Keratinocyte (primary cell): ENCODE data around the gene TREM2. TPM values are rescaled to one million over a fixed set of nuclear protein-coding genes. Genes with fewer than 3 reads are reported as not detected.

Source experiments
- DNase-seq: peaks from one replicate; pipeline ENCODE4 v3.0.0-alpha.2; 2011; ENCODE audit warnings: low read depth, missing footprints, low spot score
- FAIRE-seq: peaks from 2 replicates; lab custom pipeline; 2011; peaks lifted over from hg19 to GRCh38; lab: Jason Lieb, UNC
- H2AFZ ChIP-seq: 2 replicates; pipeline ENCODE4 v1.6.0; 2012; ENCODE audit warnings: low read length, control low read depth, inconsistent platforms; ENCODE audit not compliant: control insufficient read depth
- H3K27ac ChIP-seq: 2 replicates; pipeline ENCODE4 v1.5.1; 2011; ENCODE audit warnings: low read length; ENCODE audit not compliant: control insufficient read depth, insufficient read depth
- H3K27me3 ChIP-seq: 3 replicates; pipeline ENCODE4 v1.6.0; 2011; ENCODE audit warnings: low read length; ENCODE audit not compliant: control insufficient read depth, insufficient read depth; ENCODE audit errors: extremely low read depth
- H3K36me3 ChIP-seq, 2 experiments: 2 replicates in 1 of 2; 3 replicates in 1 of 2; pipeline ENCODE4 v1.5.1; 2011; ENCODE audit warnings: low read length in 2 of 2, mild to moderate bottlenecking in 1 of 2; ENCODE audit not compliant: control insufficient read depth in 2 of 2, insufficient read depth in 2 of 2; ENCODE audit errors: extremely low read depth in 1 of 2
- H3K4me1 ChIP-seq: 3 replicates; pipeline ENCODE4 v1.5.1; 2011; ENCODE audit warnings: low read length; ENCODE audit not compliant: control insufficient read depth, insufficient read depth; ENCODE audit errors: extremely low read depth
- H3K4me2 ChIP-seq: 3 replicates; pipeline ENCODE4 v1.6.0; 2011; ENCODE audit warnings: low read depth, low read length; ENCODE audit not compliant: control insufficient read depth, insufficient read depth; ENCODE audit errors: extremely low read depth
- H3K4me3 ChIP-seq, 3 experiments: fragments of 200-600 bp in 1 of 3; sonication (generic) in 1 of 3; 2 replicates in 2 of 3; 3 replicates in 1 of 3; pipeline ENCODE4 v1.5.1; 2011 to 2016; ENCODE audit warnings: low read length in 3 of 3, mild to moderate bottlenecking in 3 of 3, control low read depth in 2 of 3, inconsistent platforms in 1 of 3, low read depth in 1 of 3, mixed read lengths in 1 of 3, mixed run types in 1 of 3, moderate library complexity in 1 of 3; ENCODE audit not compliant: control insufficient read depth in 2 of 3, insufficient read depth in 2 of 3; ENCODE audit errors: extremely low read depth in 1 of 3
- H3K79me2 ChIP-seq: 2 replicates; pipeline ENCODE4 v1.6.0; 2012; ENCODE audit warnings: low read length; ENCODE audit not compliant: control insufficient read depth, insufficient read depth
- H3K9ac ChIP-seq: 3 replicates; pipeline ENCODE4 v1.6.0; 2011; ENCODE audit warnings: low read length; ENCODE audit not compliant: control insufficient read depth, insufficient read depth; ENCODE audit errors: extremely low read depth
- H3K9me1 ChIP-seq: 3 replicates; pipeline ENCODE4 v1.6.0; 2011; ENCODE audit warnings: low read length; ENCODE audit not compliant: control insufficient read depth, insufficient read depth; ENCODE audit errors: extremely low read depth
- H3K9me3 ChIP-seq: 2 replicates; pipeline ENCODE4 v1.5.1; 2012; ENCODE audit warnings: low read depth, low read length; ENCODE audit not compliant: control insufficient read depth
- H4K20me1 ChIP-seq: 3 replicates; pipeline ENCODE4 v1.6.0; 2011; ENCODE audit warnings: low read length; ENCODE audit not compliant: control insufficient read depth, insufficient read depth; ENCODE audit errors: extremely low read depth
- EZH2 ChIP-seq: IDR thresholded peaks from one replicate; pipeline ENCODE4 v1.6.1; 2012; ENCODE audit warnings: inconsistent platforms, mild to moderate bottlenecking, low read length, moderate library complexity
- dilution Hi-C: fragments of 300-500 bp; cut with MboI; formaldehyde crosslinking; loops from one replicate; pipeline ENCODE4 v1.7.0; 2020; ENCODE audit warnings: low sequenced_read_pairs; ENCODE audit not compliant: extremely low pct_ligation_motif_present
- polyA plus RNA-seq, 5 experiments: library from polyadenylated mRNA; depleted of rRNA in 3 of 5; stranded (reverse) in 3 of 5; stranded (forward) in 1 of 5; unstranded in 1 of 5; fragments of >200 nt; gene quantifications; 1 replicate in 1 of 5; 2 replicates in 3 of 5; 3 replicates in 1 of 5; pipeline versions ENCODE4 v1.2.1 to v1.2.3, GENCODE V29; 2011 to 2012; ENCODE audit warnings: missing spikeins in 2 of 5, low read depth in 1 of 5, low replicate concordance in 1 of 5
- TF ChIP-seq, protein P1 (sequence below), 3 experiments: IDR thresholded peaks in 1 of 3; conservative IDR thresholded peaks in 1 of 3; optimal IDR thresholded peaks in 1 of 3; 2 replicates in 2 of 3; 3 replicates in 1 of 3; pipeline versions ENCODE3 to v1.5.1; 2011; ENCODE audit warnings: low read length in 3 of 3, mild to moderate bottlenecking in 3 of 3, moderate library complexity in 2 of 3, control low read depth in 1 of 3, inconsistent platforms in 1 of 3; ENCODE audit not compliant: insufficient read depth in 2 of 3; ENCODE audit errors: extremely low read depth in 1 of 3

Gene TREM2
- polyA plus RNA-seq, 1 donor (not counting 4 experiments of a cell fraction or from before 2014, with no cell fraction given): 4.0 TPM

- Histone ChIP-seq H3K9me1 (no peaks in the 10 kb centered on the region), H3K9me3 (no peaks in the 10 kb centered on the region), H3K27me3 (no peaks in the 10 kb centered on the region), H3K27ac (no peak overlapping the region), H2AFZ (no peak overlapping the region), H3K36me3 (no peaks in the 10 kb centered on the region), H3K79me2 (no peaks in the 10 kb centered on the region), H3K4me2 (no peak overlapping the region), H3K9ac (no peak overlapping the region), H4K20me1 (no peaks in the 10 kb centered on the region), H3K4me1 (peaks cover 11% of the 10 kb centered on the region), H3K4me3 (no peak overlapping the region)
- dilution Hi-C loops: no loop called here
- FAIRE-seq (no peak), DNase-seq (no peak)
- TF ChIP-seq, protein P1, sequence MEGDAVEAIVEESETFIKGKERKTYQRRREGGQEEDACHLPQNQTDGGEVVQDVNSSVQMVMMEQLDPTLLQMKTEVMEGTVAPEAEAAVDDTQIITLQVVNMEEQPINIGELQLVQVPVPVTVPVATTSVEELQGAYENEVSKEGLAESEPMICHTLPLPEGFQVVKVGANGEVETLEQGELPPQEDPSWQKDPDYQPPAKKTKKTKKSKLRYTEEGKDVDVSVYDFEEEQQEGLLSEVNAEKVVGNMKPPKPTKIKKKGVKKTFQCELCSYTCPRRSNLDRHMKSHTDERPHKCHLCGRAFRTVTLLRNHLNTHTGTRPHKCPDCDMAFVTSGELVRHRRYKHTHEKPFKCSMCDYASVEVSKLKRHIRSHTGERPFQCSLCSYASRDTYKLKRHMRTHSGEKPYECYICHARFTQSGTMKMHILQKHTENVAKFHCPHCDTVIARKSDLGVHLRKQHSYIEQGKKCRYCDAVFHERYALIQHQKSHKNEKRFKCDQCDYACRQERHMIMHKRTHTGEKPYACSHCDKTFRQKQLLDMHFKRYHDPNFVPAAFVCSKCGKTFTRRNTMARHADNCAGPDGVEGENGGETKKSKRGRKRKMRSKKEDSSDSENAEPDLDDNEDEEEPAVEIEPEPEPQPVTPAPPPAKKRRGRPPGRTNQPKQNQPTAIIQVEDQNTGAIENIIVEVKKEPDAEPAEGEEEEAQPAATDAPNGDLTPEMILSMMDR (optimal IDR thresholded peaks at IDR 0.05 in 1 of 3, IDR thresholded peaks at IDR 0.05 in 1 of 3, conservative IDR thresholded peaks at IDR 0.05 in 1 of 3; ENCODE audit: extremely low read depth in 1 of 3, insufficient read depth in 2 of 3, low read length in 3 of 3): no peak
- no peak for TF ChIP-seq EZH2
Measured at GRCh38 chr6:41161380-41161779, 1.5 kb downstream of the TREM2 start.

- H3K4me2 ChIP-seq: no peak overlapping the region
- no peak overlapping the region for H3K9ac ChIP-seq
- H3K4me3 ChIP-seq: no peak overlapping the region
- FAIRE-seq (no peak), DNase-seq (no peak)
- TF ChIP-seq, protein P1 (optimal IDR thresholded peaks at IDR 0.05 in 1 of 3, IDR thresholded peaks at IDR 0.05 in 1 of 3, conservative IDR thresholded peaks at IDR 0.05 in 1 of 3; ENCODE audit: extremely low read depth in 1 of 3, insufficient read depth in 2 of 3, low read length in 3 of 3): no peak
- TF ChIP-seq EZH2: no peak
- dilution Hi-C loops: no loop called here
- no peaks in the 10 kb centered on the region for H3K36me3 ChIP-seq
- H3K9me1 ChIP-seq: no peaks in the 10 kb centered on the region
- H3K79me2 ChIP-seq: no peaks in the 10 kb centered on the region
- H4K20me1 ChIP-seq: no peaks in the 10 kb centered on the region
- no peak overlapping the region for H2AFZ ChIP-seq
- H3K9me3 ChIP-seq: no peaks in the 10 kb centered on the region
- H3K27ac ChIP-seq: no peak overlapping the region
- peaks cover 11% of the 10 kb centered on the region for H3K4me1 ChIP-seq
- H3K27me3 ChIP-seq: no peaks in the 10 kb centered on the region
Measured at GRCh38 chr6:41160933-41161332, 2.0 kb downstream of the TREM2 start.
